Fibroblast of lung (primary cell): ENCODE measurements around the gene GOLGA7B.

Source experiments
- EZH2 ChIP-seq: IDR thresholded peaks from 2 replicates; pipeline ENCODE4 v1.5.1; 2012; ENCODE audit warnings: low read length, control low read depth, mild to moderate bottlenecking; ENCODE audit errors: missing control alignments
- TF ChIP-seq, protein P1 (sequence below), 2 donors: IDR thresholded peaks in 1 of 2; conservative IDR thresholded peaks in 1 of 2; 1 replicate in 1 of 2; 2 replicates in 1 of 2; pipeline ENCODE4 v1.5.1; 2011 to 2012; ENCODE audit warnings: low read length in 2 of 2, control low read depth in 1 of 2, inconsistent platforms in 1 of 2, low read depth in 1 of 2, mild to moderate bottlenecking in 1 of 2

DNA sequence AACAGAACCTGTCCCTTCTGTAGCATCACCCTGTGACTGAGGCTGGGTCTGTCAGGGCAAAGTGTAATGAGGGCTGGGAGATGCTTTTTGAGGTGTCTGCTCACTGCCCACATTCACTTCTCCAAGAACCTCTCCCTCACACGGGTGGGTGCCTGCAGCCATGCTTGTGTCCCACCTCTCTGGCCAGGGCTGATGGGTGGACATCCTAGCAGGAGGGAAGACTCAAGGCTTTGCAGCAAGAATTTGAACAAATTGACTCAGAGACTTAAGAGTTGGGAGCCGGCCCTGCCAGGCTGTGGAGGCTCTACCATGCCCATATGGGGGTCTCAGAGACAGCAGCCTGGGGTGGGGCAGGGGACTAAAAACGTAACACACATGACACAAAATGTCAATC lies 33.4 kb downstream of the GOLGA7B start:
- TF ChIP-seq, protein P1, sequence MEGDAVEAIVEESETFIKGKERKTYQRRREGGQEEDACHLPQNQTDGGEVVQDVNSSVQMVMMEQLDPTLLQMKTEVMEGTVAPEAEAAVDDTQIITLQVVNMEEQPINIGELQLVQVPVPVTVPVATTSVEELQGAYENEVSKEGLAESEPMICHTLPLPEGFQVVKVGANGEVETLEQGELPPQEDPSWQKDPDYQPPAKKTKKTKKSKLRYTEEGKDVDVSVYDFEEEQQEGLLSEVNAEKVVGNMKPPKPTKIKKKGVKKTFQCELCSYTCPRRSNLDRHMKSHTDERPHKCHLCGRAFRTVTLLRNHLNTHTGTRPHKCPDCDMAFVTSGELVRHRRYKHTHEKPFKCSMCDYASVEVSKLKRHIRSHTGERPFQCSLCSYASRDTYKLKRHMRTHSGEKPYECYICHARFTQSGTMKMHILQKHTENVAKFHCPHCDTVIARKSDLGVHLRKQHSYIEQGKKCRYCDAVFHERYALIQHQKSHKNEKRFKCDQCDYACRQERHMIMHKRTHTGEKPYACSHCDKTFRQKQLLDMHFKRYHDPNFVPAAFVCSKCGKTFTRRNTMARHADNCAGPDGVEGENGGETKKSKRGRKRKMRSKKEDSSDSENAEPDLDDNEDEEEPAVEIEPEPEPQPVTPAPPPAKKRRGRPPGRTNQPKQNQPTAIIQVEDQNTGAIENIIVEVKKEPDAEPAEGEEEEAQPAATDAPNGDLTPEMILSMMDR (conservative IDR thresholded peaks at IDR 0.05 in 1 of 2, IDR thresholded peaks at IDR 0.05 in 1 of 2; ENCODE audit: low read depth in 1 of 2, low read length in 2 of 2) = no peak
- TF ChIP-seq EZH2 = no peak
